ENCODE results near the gene ARPC2. TPM values are rescaled to one million over a fixed set of nuclear protein-coding genes. Genes with fewer than 3 reads are reported as not detected.

The ARPC2 gene
- total RNA-seq, 1 donor from 2014 or later: 159 TPM

GRCh38 chr2:218194880-218195279 is 22.1 kb upstream of the ARPC2 start:
- no peaks in the 10 kb centered on the region for H3K4me1 Mint-ChIP-seq
- TF ChIP-seq CTCF (conservative IDR thresholded peaks at IDR 0.05): no peak
- no peak overlapping the region for H3K4me3 Mint-ChIP-seq
- no peaks in the 10 kb centered on the region for H3K36me3 Mint-ChIP-seq (ENCODE audit: low read depth)
- DNase-seq (ENCODE audit: low read depth, low spot score): no peak
- peaks cover 30% of the 10 kb centered on the region for H3K27me3 Mint-ChIP-seq (ENCODE audit: low read depth)
- H3K27ac Mint-ChIP-seq (ENCODE audit: unreplicated experiment): no peak overlapping the region
- H3K9me3 Mint-ChIP-seq: peaks cover 3% of the 10 kb centered on the region

GRCh38 chr2:218196974-218197373 is 20.0 kb upstream of the ARPC2 start:
- no peak for TF ChIP-seq CTCF (conservative IDR thresholded peaks at IDR 0.05)
- Mint-ChIP-seq H3K9me3 (peaks cover 3% of the 10 kb centered on the region), H3K4me3 (no peak overlapping the region), H3K36me3 (ENCODE audit: low read depth) (no peaks in the 10 kb centered on the region), H3K4me1 (no peaks in the 10 kb centered on the region), H3K27me3 (ENCODE audit: low read depth) (peaks cover 44% of the 10 kb centered on the region), H3K27ac (ENCODE audit: unreplicated experiment) (no peak overlapping the region)
- DNase-seq (ENCODE audit: low read depth, low spot score): no peak

GRCh38 chr2:218202266-218202665 is 14.7 kb upstream of the ARPC2 start:
- Mint-ChIP-seq H3K27me3 (ENCODE audit: low read depth) (peaks cover 49% of the 10 kb centered on the region), H3K36me3 (ENCODE audit: low read depth) (no peaks in the 10 kb centered on the region), H3K4me3 (no peak overlapping the region), H3K4me1 (no peaks in the 10 kb centered on the region), H3K27ac (ENCODE audit: unreplicated experiment) (no peak overlapping the region), H3K9me3 (peaks cover 3% of the 10 kb centered on the region)
- TF ChIP-seq CTCF (conservative IDR thresholded peaks at IDR 0.05): no peak
- no peak for DNase-seq (ENCODE audit: low read depth, low spot score)

- Mint-ChIP-seq H3K4me1 (no peaks in the 10 kb centered on the region), H3K9me3 (peaks cover 4% of the 10 kb centered on the region), H3K27me3 (ENCODE audit: low read depth) (peaks cover 39% of the 10 kb centered on the region), H3K27ac (ENCODE audit: unreplicated experiment) (no peak overlapping the region), H3K4me3 (no peak overlapping the region), H3K36me3 (ENCODE audit: low read depth) (peaks cover 2% of the 10 kb centered on the region)
- no peak for DNase-seq (ENCODE audit: low read depth, low spot score)
- TF ChIP-seq CTCF (conservative IDR thresholded peaks at IDR 0.05): no peak
Observed at GRCh38 chr2:218209078-218209477, 7.9 kb upstream of the ARPC2 start.

DNA sequence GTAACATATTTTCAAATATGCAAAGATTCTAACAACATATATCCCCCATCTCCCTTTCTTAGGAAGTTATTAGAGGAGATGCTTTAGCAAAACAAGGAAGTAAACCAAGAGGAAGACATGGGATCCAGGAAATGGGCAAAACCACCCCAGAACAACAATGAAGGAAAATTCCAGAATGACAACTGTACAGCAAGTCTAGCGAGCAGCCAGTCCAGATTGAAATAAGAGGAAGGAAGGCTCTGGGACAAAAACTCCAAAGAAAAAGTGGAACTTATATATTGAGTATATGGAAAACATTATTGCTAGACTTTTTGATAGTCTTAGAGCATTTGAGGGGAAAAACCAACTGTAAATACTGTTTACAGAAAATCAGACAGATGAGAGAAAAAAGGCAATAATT is 2.9 kb upstream of the ARPC2 start:
- H3K36me3 Mint-ChIP-seq (ENCODE audit: low read depth): peaks cover 2% of the 10 kb centered on the region
- no peak for TF ChIP-seq CTCF (conservative IDR thresholded peaks at IDR 0.05)
- H3K4me3 Mint-ChIP-seq: peak overlapping the region; percentile 77
- peaks cover 4% of the 10 kb centered on the region for H3K9me3 Mint-ChIP-seq
- DNase-seq (ENCODE audit: low read depth, low spot score): no peak
- no peak overlapping the region for H3K27ac Mint-ChIP-seq (ENCODE audit: unreplicated experiment)
- H3K27me3 Mint-ChIP-seq (ENCODE audit: low read depth): peaks cover 33% of the 10 kb centered on the region
- H3K4me1 Mint-ChIP-seq: peaks cover 25% of the 10 kb centered on the region

DNA sequence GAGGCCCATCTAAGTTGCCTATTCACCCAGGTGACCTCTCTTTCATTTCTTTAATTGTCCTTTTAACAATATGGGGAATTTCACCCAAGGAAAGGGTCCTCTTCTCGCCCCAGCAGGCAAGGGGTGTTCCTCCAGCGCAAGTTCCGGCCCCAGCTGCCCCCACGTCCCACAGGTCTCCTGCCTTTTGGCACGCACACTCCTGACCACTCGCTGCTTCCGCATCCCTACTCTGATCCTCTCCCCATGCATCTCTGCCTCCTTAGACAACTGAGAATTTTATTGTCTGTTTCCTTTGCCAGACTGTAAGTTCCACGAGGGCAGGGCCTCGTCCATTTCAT is 684 bp upstream of the ARPC2 start:
- H3K9me3 Mint-ChIP-seq: no peaks in the 10 kb centered on the region
- no peak for TF ChIP-seq CTCF (conservative IDR thresholded peaks at IDR 0.05)
- no peak for DNase-seq (ENCODE audit: low read depth, low spot score)
- H3K27me3 Mint-ChIP-seq (ENCODE audit: low read depth): peaks cover 17% of the 10 kb centered on the region
- peak overlapping the region; percentile 95 for H3K4me3 Mint-ChIP-seq
- peaks cover 37% of the 10 kb centered on the region for H3K4me1 Mint-ChIP-seq
- peak overlapping the region; percentile 89 for H3K27ac Mint-ChIP-seq (ENCODE audit: unreplicated experiment)
- H3K36me3 Mint-ChIP-seq (ENCODE audit: low read depth): no peaks in the 10 kb centered on the region
